Keratinocyte (primary cell): Measurements from ENCODE around the gene PLEKHO1. TPM values are rescaled to one million over a fixed set of nuclear protein-coding genes. Genes with fewer than 3 reads are reported as not detected.
"Not testable (repeated sequence)": the region's sequence is repeated elsewhere in the genome, so short reads cannot be mapped to it uniquely, and the experiment has no call there.

ENCODE experiments used
- DNase-seq: peaks from one replicate; pipeline ENCODE4 v3.0.0-alpha.2; 2011; ENCODE audit warnings: low read depth, missing footprints, low spot score
- FAIRE-seq: peaks from 2 replicates; lab custom pipeline; 2011; peaks lifted over from hg19 to GRCh38; lab: Jason Lieb, UNC
- H2AFZ ChIP-seq: 2 replicates; pipeline ENCODE4 v1.6.0; 2012; ENCODE audit warnings: low read length, control low read depth, inconsistent platforms; ENCODE audit not compliant: control insufficient read depth
- H3K27ac ChIP-seq: 2 replicates; pipeline ENCODE4 v1.5.1; 2011; ENCODE audit warnings: low read length; ENCODE audit not compliant: control insufficient read depth, insufficient read depth
- H3K27me3 ChIP-seq: 3 replicates; pipeline ENCODE4 v1.6.0; 2011; ENCODE audit warnings: low read length; ENCODE audit not compliant: control insufficient read depth, insufficient read depth; ENCODE audit errors: extremely low read depth
- H3K36me3 ChIP-seq, 2 experiments: 2 replicates in 1 of 2; 3 replicates in 1 of 2; pipeline ENCODE4 v1.5.1; 2011; ENCODE audit warnings: low read length in 2 of 2, mild to moderate bottlenecking in 1 of 2; ENCODE audit not compliant: control insufficient read depth in 2 of 2, insufficient read depth in 2 of 2; ENCODE audit errors: extremely low read depth in 1 of 2
- H3K4me1 ChIP-seq: 3 replicates; pipeline ENCODE4 v1.5.1; 2011; ENCODE audit warnings: low read length; ENCODE audit not compliant: control insufficient read depth, insufficient read depth; ENCODE audit errors: extremely low read depth
- H3K4me2 ChIP-seq: 3 replicates; pipeline ENCODE4 v1.6.0; 2011; ENCODE audit warnings: low read depth, low read length; ENCODE audit not compliant: control insufficient read depth, insufficient read depth; ENCODE audit errors: extremely low read depth
- H3K4me3 ChIP-seq, 3 experiments: fragments of 200-600 bp in 1 of 3; sonication (generic) in 1 of 3; 2 replicates in 2 of 3; 3 replicates in 1 of 3; pipeline ENCODE4 v1.5.1; 2011 to 2016; ENCODE audit warnings: low read length in 3 of 3, mild to moderate bottlenecking in 3 of 3, control low read depth in 2 of 3, inconsistent platforms in 1 of 3, low read depth in 1 of 3, mixed read lengths in 1 of 3, mixed run types in 1 of 3, moderate library complexity in 1 of 3; ENCODE audit not compliant: control insufficient read depth in 2 of 3, insufficient read depth in 2 of 3; ENCODE audit errors: extremely low read depth in 1 of 3
- H3K79me2 ChIP-seq: 2 replicates; pipeline ENCODE4 v1.6.0; 2012; ENCODE audit warnings: low read length; ENCODE audit not compliant: control insufficient read depth, insufficient read depth
- H3K9ac ChIP-seq: 3 replicates; pipeline ENCODE4 v1.6.0; 2011; ENCODE audit warnings: low read length; ENCODE audit not compliant: control insufficient read depth, insufficient read depth; ENCODE audit errors: extremely low read depth
- H3K9me1 ChIP-seq: 3 replicates; pipeline ENCODE4 v1.6.0; 2011; ENCODE audit warnings: low read length; ENCODE audit not compliant: control insufficient read depth, insufficient read depth; ENCODE audit errors: extremely low read depth
- H3K9me3 ChIP-seq: 2 replicates; pipeline ENCODE4 v1.5.1; 2012; ENCODE audit warnings: low read depth, low read length; ENCODE audit not compliant: control insufficient read depth
- H4K20me1 ChIP-seq: 3 replicates; pipeline ENCODE4 v1.6.0; 2011; ENCODE audit warnings: low read length; ENCODE audit not compliant: control insufficient read depth, insufficient read depth; ENCODE audit errors: extremely low read depth
- CTCF ChIP-seq, 3 experiments: IDR thresholded peaks in 1 of 3; conservative IDR thresholded peaks in 1 of 3; optimal IDR thresholded peaks in 1 of 3; 2 replicates in 2 of 3; 3 replicates in 1 of 3; pipeline versions ENCODE3 to v1.5.1; 2011; ENCODE audit warnings: low read length in 3 of 3, mild to moderate bottlenecking in 3 of 3, moderate library complexity in 2 of 3, control low read depth in 1 of 3, inconsistent platforms in 1 of 3; ENCODE audit not compliant: insufficient read depth in 2 of 3; ENCODE audit errors: extremely low read depth in 1 of 3
- EZH2 ChIP-seq: IDR thresholded peaks from one replicate; pipeline ENCODE4 v1.6.1; 2012; ENCODE audit warnings: inconsistent platforms, mild to moderate bottlenecking, low read length, moderate library complexity
- dilution Hi-C: fragments of 300-500 bp; cut with MboI; formaldehyde crosslinking; loops from one replicate; pipeline ENCODE4 v1.7.0; 2020; ENCODE audit warnings: low sequenced_read_pairs; ENCODE audit not compliant: extremely low pct_ligation_motif_present
- polyA plus RNA-seq, 5 experiments: library from polyadenylated mRNA; depleted of rRNA in 3 of 5; stranded (reverse) in 3 of 5; stranded (forward) in 1 of 5; unstranded in 1 of 5; fragments of >200 nt; gene quantifications; 1 replicate in 1 of 5; 2 replicates in 3 of 5; 3 replicates in 1 of 5; pipeline versions ENCODE4 v1.2.1 to v1.2.3, GENCODE V29; 2011 to 2012; ENCODE audit warnings: missing spikeins in 2 of 5, low read depth in 1 of 5, low replicate concordance in 1 of 5

The PLEKHO1 gene
- polyA plus RNA-seq, 1 donor (not counting 4 experiments of a cell fraction or from before 2014, with no cell fraction given): 2.7 TPM

GRCh38 chr1:150196417-150196816 is 46.7 kb downstream of the PLEKHO1 start:
- Histone ChIP-seq H3K9ac (no peak overlapping the region), H3K9me3 (no peaks in the 10 kb centered on the region), H3K79me2 (no peaks in the 10 kb centered on the region), H3K4me1 (no peaks in the 10 kb centered on the region), H3K4me2 (no peak overlapping the region), H4K20me1 (no peaks in the 10 kb centered on the region), H3K36me3 (no peaks in the 10 kb centered on the region), H3K27ac (no peak overlapping the region), H3K4me3 (no peak overlapping the region), H3K9me1 (no peaks in the 10 kb centered on the region), H2AFZ (no peak overlapping the region), H3K27me3 (no peaks in the 10 kb centered on the region)
- dilution Hi-C loops: no loop called here
- DNase-seq (no peak), FAIRE-seq (no peak)
- TF ChIP-seq CTCF (optimal IDR thresholded peaks at IDR 0.05 in 1 of 3, IDR thresholded peaks at IDR 0.05 in 1 of 3, conservative IDR thresholded peaks at IDR 0.05 in 1 of 3; ENCODE audit: extremely low read depth in 1 of 3, insufficient read depth in 2 of 3, low read length in 3 of 3) (no peak), EZH2 (no peak)

GRCh38 chr1:150207281-150207971 is 57.7 kb downstream of the PLEKHO1 start:
- dilution Hi-C loops: no loop called here
- TF ChIP-seq CTCF (optimal IDR thresholded peaks at IDR 0.05 in 1 of 3, IDR thresholded peaks at IDR 0.05 in 1 of 3, conservative IDR thresholded peaks at IDR 0.05 in 1 of 3; ENCODE audit: extremely low read depth in 1 of 3, insufficient read depth in 2 of 3, low read length in 3 of 3): no peak
- Histone ChIP-seq H3K9me3 (no peaks in the 10 kb centered on the region), H3K4me3 (no peak overlapping the region), H3K9ac (no peak overlapping the region), H3K4me2 (no peak overlapping the region), H2AFZ (no peak overlapping the region), H3K27ac (no peak overlapping the region), H3K9me1 (no peaks in the 10 kb centered on the region), H3K36me3 (no peaks in the 10 kb centered on the region), H3K27me3 (no peaks in the 10 kb centered on the region), H3K4me1 (no peaks in the 10 kb centered on the region), H3K79me2 (no peaks in the 10 kb centered on the region), H4K20me1 (no peaks in the 10 kb centered on the region)
- DNase-seq (no peak), FAIRE-seq (no peak)

GRCh38 chr1:150208460-150208859 is 58.7 kb downstream of the PLEKHO1 start:
- H4K20me1 ChIP-seq, H3K4me1 ChIP-seq, DNase-seq, H3K9me3 ChIP-seq, dilution Hi-C loops, H3K36me3 ChIP-seq, FAIRE-seq, H3K79me2 ChIP-seq, H2AFZ ChIP-seq, H3K9ac ChIP-seq, H3K4me3 ChIP-seq, H3K27ac ChIP-seq, H3K4me2 ChIP-seq, H3K9me1 ChIP-seq, H3K27me3 ChIP-seq: not testable (repeated sequence)
